GM19438 (cell line): ENCODE results near the gene THBS4.
"Not testable (repeated sequence)": the region's sequence is repeated elsewhere in the genome, so short reads cannot be mapped to it uniquely, and the experiment has no call there.

Source experiments
- ATAC-seq: cut with Tn5 transposase; IDR thresholded peaks from one replicate; pipeline ENCODE4 v1.9.1; 2021; ENCODE audit warnings: low read depth; ENCODE audit not compliant: unreplicated experiment

Gene THBS4

DNA sequence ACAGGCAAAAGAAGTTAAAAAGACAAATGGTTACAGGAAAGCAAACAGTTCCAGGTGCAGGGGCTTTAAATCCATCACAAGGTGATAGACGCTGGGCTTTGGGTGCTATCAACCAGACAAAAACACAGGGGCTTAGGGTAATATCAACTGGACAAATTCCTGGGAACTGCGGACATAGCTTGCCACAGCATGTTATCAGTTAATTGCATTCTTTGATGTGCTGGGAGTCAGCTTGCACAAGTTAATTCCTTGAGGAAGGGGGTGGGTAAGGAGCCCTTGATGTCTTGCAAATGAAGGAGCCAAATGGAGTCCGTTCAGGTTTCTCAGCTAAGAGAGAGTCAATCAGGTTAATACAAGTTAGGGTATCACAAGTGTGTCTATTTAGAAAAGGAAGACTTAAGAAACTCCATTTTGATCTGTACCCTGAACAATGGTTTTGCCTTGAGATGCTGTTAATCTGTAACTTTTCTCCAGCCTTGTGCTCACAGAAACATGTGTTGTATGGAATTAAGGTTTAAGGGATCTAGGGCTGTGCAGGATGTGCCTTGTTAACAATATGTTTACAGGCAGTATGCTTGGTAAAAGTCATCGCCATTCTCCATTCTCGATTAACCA lies 76.3 kb downstream of the THBS4 start:
- not testable (repeated sequence) for ATAC-seq

GRCh38 chr5:80114860-80115259 lies 79.7 kb downstream of the THBS4 start:
- ATAC-seq: no peak

- no peak for ATAC-seq
These were observed 80.9 kb downstream of the THBS4 start for GRCh38 chr5:80116000-80116399.

GRCh38 chr5:80116465-80116864 lies 81.3 kb downstream of the THBS4 start:
- no peak for ATAC-seq

- ATAC-seq: no peak
These were observed 82.3 kb downstream of the THBS4 start for GRCh38 chr5:80117446-80117845.

DNA sequence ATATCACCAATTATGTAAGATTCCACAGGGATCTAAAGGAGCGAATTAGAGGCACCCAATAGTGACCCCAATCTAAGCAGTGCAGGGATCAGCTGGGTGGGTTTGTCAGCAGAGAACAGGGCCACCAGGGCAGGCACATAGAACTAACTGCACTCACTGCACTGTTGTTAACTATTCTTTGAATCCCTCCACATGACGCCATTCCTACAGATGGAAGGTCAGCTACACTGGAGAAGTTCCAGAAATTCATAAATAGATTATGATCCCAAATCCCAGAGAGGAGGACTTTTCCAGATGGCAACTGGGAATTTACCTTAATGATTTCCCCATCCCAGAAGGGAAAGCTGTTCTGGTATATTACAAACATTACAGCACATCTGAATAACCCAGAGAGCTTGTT lies 84.2 kb downstream of the THBS4 start:
- ATAC-seq: no peak

DNA sequence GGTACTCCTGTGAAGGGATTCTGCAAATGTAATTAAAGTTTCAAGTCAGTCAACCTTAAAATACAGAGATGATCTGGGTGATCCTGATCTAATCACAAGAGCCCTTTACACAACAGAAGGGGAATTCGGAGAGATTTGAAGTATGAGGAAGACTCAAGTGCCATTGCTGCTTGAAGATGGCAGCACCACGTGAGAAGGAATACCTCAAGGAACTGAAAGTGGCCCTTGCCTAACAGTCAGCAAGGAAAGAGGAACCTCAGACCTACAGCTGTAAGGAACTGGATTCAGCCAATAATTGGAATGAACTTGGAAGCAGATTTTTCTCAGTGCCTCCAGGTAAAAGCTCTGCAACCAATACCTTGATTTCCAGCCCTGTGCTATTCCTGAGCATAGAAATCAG lies 87.4 kb downstream of the THBS4 start:
- ATAC-seq: no peak

GRCh38 chr5:80124121-80124918 lies 89.2 kb downstream of the THBS4 start:
- no peak for ATAC-seq

DNA sequence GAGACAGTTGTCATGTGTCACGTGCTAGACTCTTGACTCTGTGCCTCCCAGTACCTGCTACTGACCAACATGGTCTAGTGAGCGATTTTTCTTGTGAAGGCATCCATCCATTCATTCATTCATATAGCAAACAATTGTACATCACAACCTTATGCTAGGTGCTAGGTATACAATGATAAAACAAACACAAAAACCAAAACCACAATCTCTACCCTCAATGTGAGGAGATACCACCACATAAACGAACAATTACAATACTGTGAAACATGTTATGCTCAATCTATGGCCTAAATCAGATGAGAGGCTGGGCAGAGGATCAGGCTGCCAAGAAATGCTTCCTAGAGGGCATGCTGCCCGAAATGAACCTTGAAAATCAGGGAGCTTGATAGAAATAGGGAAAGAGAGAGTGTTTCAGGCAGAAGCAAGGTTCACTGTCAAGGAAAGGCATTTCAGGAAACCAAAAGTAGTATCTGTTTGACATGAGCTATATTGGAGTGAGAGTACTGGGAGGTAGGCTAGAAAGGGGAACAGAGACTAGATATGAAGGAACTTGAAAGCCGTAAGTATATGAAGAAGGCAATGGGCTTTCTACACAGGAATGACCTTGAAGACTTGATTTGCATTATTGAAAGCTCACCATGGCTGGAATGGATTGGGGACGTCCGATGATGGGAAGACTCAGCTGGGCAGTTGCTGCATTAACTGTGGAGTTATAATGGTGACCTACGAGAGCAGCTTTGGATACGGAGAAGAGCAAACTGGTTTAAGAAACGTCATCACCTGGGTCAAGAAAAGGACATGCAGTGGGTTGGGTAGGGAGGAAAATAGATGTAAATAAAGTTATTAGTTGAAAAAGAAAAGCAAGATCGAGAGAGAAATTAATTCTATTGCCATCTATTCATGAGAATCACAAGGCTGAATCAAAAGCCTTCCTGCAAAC lies 90.1 kb downstream of the THBS4 start:
- ATAC-seq: peak; percentile 85

DNA sequence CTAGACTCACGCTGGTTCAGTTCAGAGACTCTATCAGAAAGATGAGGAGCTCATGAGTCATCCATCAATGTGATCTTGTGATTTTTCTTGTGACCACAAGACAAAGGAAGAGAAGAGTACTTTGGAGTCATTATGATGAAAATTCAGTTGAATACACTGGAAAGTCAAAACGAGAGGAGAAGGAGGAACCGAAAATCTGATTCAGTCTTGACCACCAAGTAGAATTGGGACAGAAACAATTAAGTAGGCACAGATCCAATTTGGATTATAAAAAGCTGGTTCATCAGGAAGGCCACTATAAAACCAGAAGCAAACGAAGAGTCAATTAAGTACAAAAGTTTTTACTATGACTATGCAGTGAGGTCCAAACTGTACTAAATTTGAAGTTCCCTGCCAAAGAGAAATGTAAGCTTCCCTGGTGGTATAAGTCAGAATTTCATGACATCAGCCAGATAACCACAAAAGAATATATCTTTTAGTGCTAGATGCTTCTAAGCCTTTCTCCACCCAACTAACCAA lies 90.9 kb downstream of the THBS4 start:
- ATAC-seq: peak; percentile 46

DNA sequence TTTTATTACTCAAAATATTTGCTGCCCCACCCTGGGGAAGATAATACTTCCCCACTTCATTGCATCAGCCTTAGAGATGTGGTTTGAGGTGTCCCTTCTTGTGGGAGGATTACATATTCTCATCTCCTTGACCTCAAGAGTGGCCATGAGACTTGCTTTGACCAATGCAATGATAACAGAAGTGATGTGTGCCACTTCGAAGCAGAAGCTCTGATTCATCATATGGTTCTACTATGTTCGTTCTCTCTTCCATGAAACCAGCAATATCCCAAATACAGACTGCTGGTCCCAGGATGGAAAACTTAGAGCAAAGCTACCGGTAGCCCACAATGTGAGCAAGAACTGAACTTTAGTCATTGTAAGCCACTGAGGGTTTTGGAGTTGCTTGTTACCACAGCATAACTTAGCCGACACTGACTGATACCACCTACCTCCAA lies 92.0 kb downstream of the THBS4 start:
- ATAC-seq: no peak

- ATAC-seq: no peak
These were observed 93.0 kb downstream of the THBS4 start for GRCh38 chr5:80128141-80128540.

- ATAC-seq: no peak
These were observed 94.0 kb downstream of the THBS4 start for GRCh38 chr5:80129146-80129545.
